A673 (cell line): ENCODE data around the gene CAPN13. TPM values are rescaled to one million over a fixed set of nuclear protein-coding genes. Genes with fewer than 3 reads are reported as not detected.

Experiments used
- BruUV-seq: library from RNA; stranded (reverse); fragments of 400-500 nt; replicated peaks from 2 replicates; lab custom pipeline; 2021; lab: Mats Ljungman, UMichigan
- CTCF ChIA-PET: fragments of 300-600 bp; sonication (Branson Sonifier 250); formaldehyde crosslinking; loops from one replicate; lab custom pipeline; 2022; ENCODE audit warnings: antibody characterized with exemption; lab: Charles Lee
- POLR2A ChIA-PET: fragments of 300-600 bp; sonication (Branson Sonifier 250); formaldehyde crosslinking; loops from one replicate; lab custom pipeline; 2022; ENCODE audit warnings: antibody characterized with exemption; ENCODE audit not compliant: low non-redundant PET; lab: Charles Lee
- DNase-seq: peaks from one replicate; pipeline ENCODE4 v3.0.0-alpha.2; 2015; ENCODE audit warnings: low spot score
- H3K27ac ChIP-seq: fragments of 200-600 bp; sonication (generic); 2 replicates; pipeline ENCODE4 v1.5.1; 2016; ENCODE audit warnings: mixed run types, low read depth, mild to moderate bottlenecking, mixed read lengths, antibody characterized with exemption, low read length; ENCODE audit not compliant: poor library complexity, severe bottlenecking
- H3K27me3 ChIP-seq: fragments of 200-600 bp; sonication (generic); replicated peaks from 2 replicates; pipeline ENCODE4 v1.6.1; 2017; ENCODE audit warnings: mixed run types, low read depth, mild to moderate bottlenecking, mixed read lengths, antibody characterized with exemption, low read length; ENCODE audit not compliant: insufficient read depth, poor library complexity
- H3K36me3 ChIP-seq: fragments of 200-600 bp; sonication (generic); 2 replicates; pipeline ENCODE4 v1.6.1; 2016; ENCODE audit warnings: mixed run types, mild to moderate bottlenecking, mixed read lengths, antibody characterized with exemption, low read length; ENCODE audit not compliant: insufficient read depth, poor library complexity, severe bottlenecking
- H3K4me1 ChIP-seq: fragments of 200-600 bp; sonication (generic); 2 replicates; pipeline ENCODE4 v1.6.1; 2017; ENCODE audit warnings: mixed run types, mild to moderate bottlenecking, mixed read lengths, antibody characterized with exemption, low read length; ENCODE audit not compliant: insufficient read depth, poor library complexity, severe bottlenecking
- H3K4me3 ChIP-seq: fragments of 200-600 bp; sonication (generic); 2 replicates; pipeline ENCODE4 v1.5.1; 2016; ENCODE audit warnings: low read depth, mixed run types, mild to moderate bottlenecking, mixed read lengths, low read length; ENCODE audit not compliant: poor library complexity, severe bottlenecking
- H3K9me3 ChIP-seq: fragments of 200-600 bp; sonication (generic); 2 replicates; pipeline ENCODE4 v1.6.1; 2016; ENCODE audit warnings: mixed run types, low read depth, mild to moderate bottlenecking, mixed read lengths, antibody characterized with exemption, low read length; ENCODE audit not compliant: poor library complexity, severe bottlenecking
- CTCF ChIP-seq: fragments of 300-800, 200-600 bp; sonication (generic); conservative IDR thresholded peaks from 2 replicates; pipeline ENCODE4 v1.5.1; 2017; ENCODE audit warnings: low read depth, mild to moderate bottlenecking, antibody characterized with exemption, low read length, moderate library complexity, mixed read lengths
- EZH2 ChIP-seq: fragments of 200-600 bp; sonication (generic); IDR thresholded peaks from 2 replicates; pipeline ENCODE4 v1.6.1; 2017; ENCODE audit warnings: borderline replicate concordance, low read depth, mild to moderate bottlenecking, mixed read lengths, antibody characterized with exemption, low read length; ENCODE audit not compliant: poor library complexity, severe bottlenecking
- intact Hi-C: fragments of 100-400 bp; cut with micrococcal nuclease; formaldehyde crosslinking; loops from one replicate; pipeline ENCODE4 v1.10.0; 2022; ENCODE audit not compliant: unreplicated experiment
- total RNA-seq: library from RNA; stranded (reverse); gene quantifications from 2 replicates; pipeline ENCODE4 v1.2.3, GENCODE V29; 2021

CAPN13 gene
- total RNA-seq, 1 experiment from 2014 or later = not detected

DNA sequence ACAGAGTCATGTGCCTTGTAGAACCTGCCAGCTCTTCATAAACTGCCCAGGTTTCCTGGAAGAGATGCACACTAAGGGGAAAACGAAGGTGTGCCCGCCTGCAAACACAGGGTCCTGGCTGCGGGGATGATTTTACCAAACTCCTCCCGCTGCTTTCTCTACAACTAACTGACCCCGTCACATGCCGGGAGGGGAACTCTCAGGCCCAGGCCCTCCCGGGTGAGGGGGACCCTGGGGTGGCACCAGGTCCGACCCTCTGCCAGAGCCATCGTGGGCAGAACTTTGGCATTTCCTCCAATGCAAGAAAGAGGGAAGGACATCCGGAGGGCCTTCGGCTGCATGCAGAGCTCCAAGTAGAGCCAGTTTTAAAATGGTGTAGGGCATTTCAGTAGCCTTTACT lies 28.6 kb downstream of the CAPN13 start:
- Histone ChIP-seq H3K36me3 (no peaks in the 10 kb centered on the region), H3K4me1 (no peaks in the 10 kb centered on the region), H3K4me3 (no peak overlapping the region), H3K9me3 (no peaks in the 10 kb centered on the region), H3K27me3 (peaks cover 26% of the 10 kb centered on the region), H3K27ac (no peak overlapping the region)
- ChIA-PET CTCF (no interaction called here), POLR2A (no interaction called here)
- BruUV-seq = no TSS peak
- no peak for TF ChIP-seq CTCF
- no peak for TF ChIP-seq EZH2
- no peak for DNase-seq
- intact Hi-C loops = no loop called here

GRCh38 chr2:30777661-30778505 lies 29.4 kb downstream of the CAPN13 start:
- no peak overlapping the region for H3K27ac ChIP-seq
- TF ChIP-seq EZH2 (no peak), CTCF (no peak)
- intact Hi-C loops = no loop called here
- no TSS peak for BruUV-seq
- no peaks in the 10 kb centered on the region for H3K36me3 ChIP-seq
- no peaks in the 10 kb centered on the region for H3K4me1 ChIP-seq
- ChIA-PET CTCF (no interaction called here), POLR2A (no interaction called here)
- no peak overlapping the region for H3K4me3 ChIP-seq
- peaks cover 32% of the 10 kb centered on the region for H3K27me3 ChIP-seq
- H3K9me3 ChIP-seq = no peaks in the 10 kb centered on the region
- no peak for DNase-seq

- no peak overlapping the region for H3K4me3 ChIP-seq
- H3K36me3 ChIP-seq = no peaks in the 10 kb centered on the region
- no peaks in the 10 kb centered on the region for H3K4me1 ChIP-seq
- CTCF ChIA-PET = no interaction called here
- BruUV-seq = no TSS peak
- peaks cover 32% of the 10 kb centered on the region for H3K27me3 ChIP-seq
- H3K9me3 ChIP-seq = no peaks in the 10 kb centered on the region
- TF ChIP-seq CTCF = no peak
- no peak for TF ChIP-seq EZH2
- intact Hi-C loops = no loop called here
- POLR2A ChIA-PET = no interaction called here
- no peak overlapping the region for H3K27ac ChIP-seq
- DNase-seq = no peak
Measured at GRCh38 chr2:30776831-30777635, 30.2 kb downstream of the CAPN13 start.
